ENCODE measurements around the gene MAFF. TPM values are rescaled to one million over a fixed set of nuclear protein-coding genes. Genes with fewer than 3 reads are reported as not detected.
A peak's percentile ranks its signal among the peaks of the same experiment; 100 is the strongest.

MAFF gene
- total RNA-seq, 1 experiment from 2014 or later, result 26.0 TPM

DNA sequence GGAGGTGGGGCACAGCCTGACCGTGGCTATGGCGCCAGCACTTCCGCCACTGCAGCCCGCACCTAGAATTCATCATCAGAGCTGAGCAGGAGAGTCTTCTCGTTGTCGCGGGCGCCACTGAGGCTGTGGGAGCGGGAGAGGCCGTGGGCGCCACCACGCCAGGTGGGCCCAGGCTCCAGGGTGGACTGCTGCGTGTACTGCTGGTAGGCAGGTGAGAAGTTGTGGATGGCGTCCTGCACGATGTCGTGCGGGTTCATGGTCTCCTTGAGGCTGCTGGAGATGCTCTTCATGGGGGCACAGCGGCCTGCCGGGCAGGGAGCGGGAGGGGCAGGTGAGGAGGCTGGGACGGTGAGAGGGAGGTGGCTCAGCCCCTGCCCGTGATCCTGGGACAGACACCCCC lies 19.6 kb downstream of the MAFF start:
- peaks cover 26 to 46% of the 10 kb centered on the region in 2 experiments for H3K4me1 ChIP-seq (ENCODE audit: control insufficient read depth in 1 of 2, insufficient read depth in 2 of 2, low read length in 2 of 2)
- ChIA-PET CTCF (no interaction called here), POLR2A (no interaction called here), RAD21 (ENCODE audit: low non-redundant PET in 1 of 2, low total read pairs in 2 of 2, uncharacterized antibody in 2 of 2, unreplicated experiment in 2 of 2) (no interaction called here)
- H3K9ac ChIP-seq (ENCODE audit: low read length), result no peak overlapping the region
- H3K4me2 ChIP-seq (ENCODE audit: low read length), result no peak overlapping the region
- no peaks in the 10 kb centered on the region for H3K9me2 ChIP-seq (ENCODE audit: insufficient read depth)
- intact Hi-C loops (cut with micrococcal nuclease), result loop anchor here (10.0 kb wide), 1 partner anchor 107 kb away; the partner anchor contains the start of gene BAIAP2L2
- no peaks in the 10 kb centered on the region for H4K20me1 ChIP-seq (ENCODE audit: insufficient read depth)
- H3K27me3 ChIP-seq (ENCODE audit: insufficient read depth, low read length), result no peaks in the 10 kb centered on the region
- TF ChIP-seq ELF1 (IDR thresholded peaks at IDR 0.05; ENCODE audit: borderline replicate concordance, low read depth) (no peak), CEBPB (IDR thresholded peaks at IDR 0.05; ENCODE audit: low read depth) (no peak)
- peak overlapping the region; percentile 79; the same call in 1 of the 2 replicates for H3K27ac ChIP-seq (ENCODE audit: low read depth, low read length)
- H2AFZ ChIP-seq (ENCODE audit: low read depth, low read length, poor library complexity, severe bottlenecking), result no peak overlapping the region
- no peak overlapping the region for H3K4me3 ChIP-seq (replicated peaks in 1 of 2; ENCODE audit: low read depth in 1 of 2, low read length in 2 of 2)
- H3K79me2 ChIP-seq (ENCODE audit: insufficient read depth, low read length), result no peaks in the 10 kb centered on the region
- no peaks in the 10 kb centered on the region for H3K9me3 ChIP-seq (ENCODE audit: control insufficient read depth in 1 of 2, insufficient read depth in 1 of 2, low read depth in 1 of 2, low read length in 2 of 2)
- DNase-seq (ENCODE audit: low read depth, low spot score) (no peak), ATAC-seq (no peak)
- no TSS peak for BruUV-seq (replicated peaks)
- peaks cover 3% of the 10 kb centered on the region in 2 experiments; a peak in 2 of 4 replicates for H3K36me3 ChIP-seq (ENCODE audit: control insufficient read depth in 1 of 2, insufficient read depth in 2 of 2, low read length in 2 of 2)

DNA sequence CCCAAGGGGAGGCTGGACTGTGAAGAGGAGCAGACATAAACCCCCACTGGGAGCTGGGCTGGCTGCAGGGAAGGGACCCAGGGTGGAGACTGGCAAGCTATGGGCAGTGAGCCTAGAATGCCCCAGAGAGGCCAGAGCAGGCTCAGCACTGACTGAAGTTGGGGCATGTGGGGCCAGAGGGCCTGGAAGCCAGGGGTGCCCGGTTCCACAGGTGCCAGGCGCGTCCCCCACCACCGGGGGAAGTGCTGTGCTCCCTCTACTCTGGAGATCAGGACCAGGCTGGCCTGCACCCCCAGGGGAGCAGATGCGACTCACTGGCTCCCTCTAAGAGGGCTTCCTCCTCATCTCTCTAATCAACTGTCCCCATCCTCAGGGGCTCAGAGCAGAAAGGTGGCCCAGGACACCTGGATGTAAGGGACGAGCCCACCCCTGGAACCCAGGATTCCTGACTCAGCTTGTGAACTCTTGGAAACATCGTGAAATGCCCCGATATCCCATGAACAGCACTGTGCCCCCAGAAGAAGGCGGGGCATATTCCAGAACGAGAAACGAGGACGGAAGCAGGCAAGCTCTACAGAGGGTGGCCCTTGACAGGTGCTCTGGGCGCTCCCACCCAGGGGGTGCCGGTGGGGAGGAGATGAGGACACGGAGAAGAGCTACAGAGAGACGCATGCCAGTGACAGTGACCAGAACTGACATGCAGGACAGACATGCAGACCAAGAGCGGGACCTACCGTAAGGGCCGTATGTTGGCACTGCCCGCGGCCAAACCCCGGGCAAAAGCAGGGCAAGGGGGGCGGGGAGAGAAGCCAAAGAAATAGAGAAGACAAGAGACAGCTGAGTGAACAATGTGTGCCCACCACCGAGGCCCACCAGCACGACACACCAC lies 20.4 kb downstream of the MAFF start:
- ChIA-PET RAD21 (ENCODE audit: low non-redundant PET in 1 of 2, low total read pairs in 2 of 2, uncharacterized antibody in 2 of 2, unreplicated experiment in 2 of 2) (no interaction called here), CTCF (no interaction called here), POLR2A (no interaction called here)
- no peaks in the 10 kb centered on the region for H3K9me3 ChIP-seq (ENCODE audit: control insufficient read depth in 1 of 2, insufficient read depth in 1 of 2, low read depth in 1 of 2, low read length in 2 of 2)
- no peak for DNase-seq (ENCODE audit: low read depth, low spot score)
- TF ChIP-seq RAD21 (IDR thresholded peaks at IDR 0.05; ENCODE audit: low read depth) (no peak), SRF (IDR thresholded peaks at IDR 0.05; ENCODE audit: low read depth) (no peak)
- no TSS peak for BruUV-seq (replicated peaks)
- no peaks in the 10 kb centered on the region for H3K79me2 ChIP-seq (ENCODE audit: insufficient read depth, low read length)
- ATAC-seq, result no peak
- intact Hi-C loops (cut with micrococcal nuclease), result loop anchor here (10.0 kb wide), 1 partner anchor 107 kb away; the partner anchor contains the start of gene BAIAP2L2
- no peak overlapping the region; the same call in 1 of the 2 replicates for H3K27ac ChIP-seq (ENCODE audit: low read depth, low read length)
- H3K9me2 ChIP-seq (ENCODE audit: insufficient read depth), result no peaks in the 10 kb centered on the region
- H3K4me2 ChIP-seq (ENCODE audit: low read length), result no peak overlapping the region
- H3K36me3 ChIP-seq (ENCODE audit: control insufficient read depth in 1 of 2, insufficient read depth in 2 of 2, low read length in 2 of 2), result peaks cover 0 to 5% of the 10 kb centered on the region in 2 experiments; a peak in 1 of 4 replicates
- H3K9ac ChIP-seq (ENCODE audit: low read length), result no peak overlapping the region
- no peaks in the 10 kb centered on the region for H4K20me1 ChIP-seq (ENCODE audit: insufficient read depth)
- H3K27me3 ChIP-seq (ENCODE audit: insufficient read depth, low read length), result no peaks in the 10 kb centered on the region
- no peak overlapping the region for H2AFZ ChIP-seq (ENCODE audit: low read depth, low read length, poor library complexity, severe bottlenecking)
- H3K4me1 ChIP-seq (ENCODE audit: control insufficient read depth in 1 of 2, insufficient read depth in 2 of 2, low read length in 2 of 2), result peaks cover 26 to 46% of the 10 kb centered on the region in 2 experiments
- no peak overlapping the region for H3K4me3 ChIP-seq (replicated peaks in 1 of 2; ENCODE audit: low read depth in 1 of 2, low read length in 2 of 2)
